Limb (tissue), 2 donors: ENCODE measurements around the gene INTS14.
"Not testable (repeated sequence)": the region's sequence is repeated elsewhere in the genome, so short reads cannot be mapped to it uniquely, and the experiment has no call there.

Experiments used
- DNase-seq, 2 donors: peaks; one replicate each; pipeline ENCODE4 v3.0.0-alpha.2; 2016; ENCODE audit errors: extremely low spot score in 2 of 2

Gene INTS14

DNA sequence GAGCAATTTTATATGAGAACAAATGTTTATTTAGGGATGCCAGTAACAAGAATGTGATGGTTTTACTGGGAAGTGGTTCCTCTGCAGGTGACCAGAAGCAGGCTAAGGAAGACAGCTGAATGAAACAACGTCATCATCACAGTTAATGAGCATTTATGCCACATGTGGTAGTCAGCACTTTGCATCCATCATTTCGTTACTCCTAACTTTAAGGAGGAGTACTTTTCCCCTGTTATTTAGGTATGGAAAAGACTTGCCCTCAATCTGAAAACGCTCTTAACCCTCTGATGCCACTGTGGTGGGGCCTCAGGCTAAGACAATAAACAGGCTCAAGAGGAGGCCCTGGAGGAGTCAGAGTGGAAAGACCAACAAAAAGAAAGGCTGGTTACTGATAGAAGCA is 31.2 kb downstream of the INTS14 start:
- DNase-seq: no peak

DNA sequence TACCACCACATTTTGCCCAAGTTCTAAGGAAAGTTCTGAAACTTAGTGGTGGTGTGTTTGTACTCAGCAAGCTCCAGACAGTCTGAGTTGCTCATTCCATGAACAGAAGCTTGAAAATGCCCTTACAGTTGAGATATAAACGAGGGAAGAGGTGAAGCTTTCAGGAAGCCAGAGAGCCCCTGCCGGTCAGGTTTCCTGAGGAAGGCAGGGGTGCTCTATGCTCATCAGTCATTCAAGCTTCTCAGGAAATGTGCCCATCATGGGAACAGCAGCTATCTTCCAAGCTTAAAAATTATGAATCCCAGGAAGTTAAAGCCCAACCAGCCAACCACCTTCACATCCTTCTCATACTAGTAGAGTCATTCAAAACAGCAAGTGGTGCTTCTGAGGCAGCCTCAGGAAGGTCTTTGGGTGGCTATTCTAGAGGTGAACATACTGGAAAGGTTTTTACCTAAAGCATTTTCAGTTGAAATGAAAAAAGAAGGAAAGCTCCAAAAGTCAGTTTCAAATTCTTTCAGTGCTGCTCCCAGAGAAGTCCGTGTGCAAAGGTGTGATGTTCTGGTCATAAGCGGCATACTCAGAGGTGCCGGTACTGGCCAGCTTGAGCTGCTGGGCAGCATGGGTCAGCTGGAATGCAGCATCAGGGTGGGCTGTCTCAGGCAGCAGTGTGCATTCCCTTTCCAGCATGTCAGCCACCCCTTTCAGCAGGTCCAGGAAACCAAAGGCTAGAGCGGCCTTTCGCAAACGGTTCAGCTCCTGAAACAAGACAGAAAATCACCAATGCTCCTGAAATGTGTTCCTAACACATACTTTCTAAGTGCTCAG is 31.8 kb downstream of the INTS14 start:
- DNase-seq: no peak

DNA sequence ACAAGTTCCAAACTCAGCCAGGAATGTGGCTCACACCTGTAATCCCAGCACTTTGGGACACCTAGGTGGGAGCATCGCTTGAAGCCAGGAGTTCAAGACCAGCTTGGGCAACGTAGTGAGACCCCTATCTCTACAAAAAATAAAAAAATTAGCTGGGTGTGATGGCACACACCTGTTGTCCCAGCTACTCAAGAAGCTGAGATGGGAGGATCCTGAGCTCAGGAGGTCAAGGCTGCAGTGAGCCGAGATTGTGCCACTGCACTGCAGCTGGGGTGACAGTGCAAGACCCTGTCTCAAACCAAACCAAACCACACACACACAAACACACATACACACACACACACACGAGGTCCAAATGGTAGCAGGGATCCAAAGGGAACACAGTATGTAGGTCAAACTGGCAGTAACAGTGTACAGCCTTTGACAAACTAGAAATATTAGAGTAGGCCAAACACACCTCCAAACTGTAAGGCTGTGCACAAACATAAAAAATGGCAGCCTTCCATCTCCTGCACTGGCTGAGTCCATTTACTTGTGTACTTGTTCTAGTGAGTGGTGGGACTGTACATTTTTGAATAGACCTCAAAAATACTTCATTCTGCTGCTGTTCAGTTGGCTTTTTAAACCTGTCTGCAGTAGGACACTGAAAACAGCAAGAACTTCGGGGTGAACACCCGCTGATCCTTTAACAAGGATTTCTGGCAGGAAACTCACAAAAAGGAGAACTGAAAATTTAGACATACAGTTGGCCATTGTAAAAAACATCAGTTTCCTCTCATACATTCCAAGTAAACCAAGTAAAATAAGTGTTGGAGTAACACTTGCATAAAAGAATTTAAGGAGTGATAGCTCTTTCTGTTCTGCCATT is 33.6 kb downstream of the INTS14 start:
- DNase-seq: no peak

GRCh38 chr15:65576664-65577063 is 34.3 kb downstream of the INTS14 start:
- DNase-seq: no peak

GRCh38 chr15:65571971-65572370 is 39.0 kb downstream of the INTS14 start:
- DNase-seq: no peak

DNA sequence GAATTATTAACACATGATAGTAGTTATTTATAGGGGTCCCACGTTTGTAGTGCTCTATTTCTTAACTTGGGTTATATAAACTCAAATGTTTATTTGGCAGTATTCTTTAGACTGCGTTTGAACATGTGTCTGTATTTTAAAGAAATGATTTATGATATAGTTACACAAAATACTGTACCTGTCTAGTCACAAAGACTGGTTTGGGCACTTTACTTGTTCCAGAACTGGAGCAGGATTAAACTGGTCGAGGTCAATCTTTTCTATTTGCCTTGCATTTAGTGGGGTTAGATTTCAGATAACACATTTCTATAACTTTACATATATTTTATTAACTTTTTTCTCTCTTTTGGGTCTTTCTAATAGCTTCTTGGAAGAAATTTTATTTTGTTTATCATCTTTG is 41.2 kb downstream of the INTS14 start:
- no peak for DNase-seq

- DNase-seq: no peak
Observed at GRCh38 chr15:65561934-65562333, 49.0 kb downstream of the INTS14 start.

GRCh38 chr15:65559941-65560340 is 51.0 kb downstream of the INTS14 start:
- no peak for DNase-seq

- DNase-seq: no peak
Observed at GRCh38 chr15:65558997-65559760, 51.8 kb downstream of the INTS14 start.

- DNase-seq: no peak
Observed at GRCh38 chr15:65558336-65558735, 52.6 kb downstream of the INTS14 start.

GRCh38 chr15:65556622-65557021 is 54.3 kb downstream of the INTS14 start:
- no peak for DNase-seq

DNA sequence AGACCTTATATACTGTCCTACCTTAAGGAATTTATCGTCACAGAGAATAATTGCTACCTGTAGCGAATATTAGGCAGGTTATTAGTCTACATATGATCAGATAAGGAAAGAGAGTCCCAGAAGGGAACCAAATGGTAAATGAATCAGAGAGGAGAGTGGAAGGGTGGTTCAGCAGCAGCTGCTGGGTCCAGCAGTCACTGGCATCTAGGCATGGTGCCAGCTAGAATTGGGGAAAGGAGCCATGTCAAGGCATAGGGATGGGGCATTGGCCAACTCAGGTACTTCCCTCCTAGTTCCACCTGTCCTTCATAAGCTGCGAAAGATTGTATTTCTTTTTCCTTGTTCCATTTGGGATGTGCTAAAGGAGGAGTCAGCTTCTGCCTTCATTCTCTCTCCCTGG is 57.2 kb downstream of the INTS14 start:
- no peak for DNase-seq

DNA sequence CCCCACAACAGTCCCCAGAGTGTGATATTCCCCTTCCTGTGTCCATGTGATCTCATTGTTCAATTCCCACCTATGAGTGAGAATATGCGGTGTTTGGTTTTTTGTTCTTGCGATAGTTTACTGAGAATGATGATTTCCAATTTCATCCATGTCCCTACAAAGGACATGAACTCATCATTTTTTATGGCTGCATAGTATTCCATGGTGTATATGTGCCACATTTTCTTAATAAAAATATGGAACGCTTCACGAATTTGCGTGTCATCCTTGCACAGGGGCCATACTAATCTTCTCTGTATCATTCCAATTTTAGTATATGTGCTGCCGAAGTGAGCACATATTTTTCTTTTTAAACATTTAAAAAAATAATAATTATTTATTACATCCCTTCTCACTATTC is 58.1 kb downstream of the INTS14 start:
- not testable (repeated sequence) for DNase-seq

DNA sequence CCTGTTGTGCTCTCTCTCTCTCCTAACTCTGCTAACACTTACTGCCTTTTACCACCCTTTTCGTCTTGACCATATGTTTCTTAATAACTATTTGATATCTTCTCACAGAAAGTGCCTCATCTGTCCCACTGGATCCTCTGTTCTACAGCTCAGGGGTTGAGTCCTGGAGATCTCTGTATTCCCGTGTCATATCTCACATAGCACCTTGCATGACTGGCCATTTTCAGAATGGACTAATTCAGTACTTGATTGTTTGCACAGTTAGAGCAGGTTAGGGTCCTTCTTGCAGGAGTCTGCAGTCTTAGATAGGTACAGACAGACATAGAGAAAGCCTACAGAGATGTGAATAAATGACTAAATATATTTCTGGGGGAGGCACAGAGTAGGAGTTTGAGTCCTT is 59.7 kb downstream of the INTS14 start:
- no peak for DNase-seq

GRCh38 chr15:65550681-65551098 is 60.2 kb downstream of the INTS14 start:
- no peak for DNase-seq

- not testable (repeated sequence) for DNase-seq
Observed at GRCh38 chr15:65549288-65549687, 61.6 kb downstream of the INTS14 start.

- DNase-seq: no peak
Observed at GRCh38 chr15:65547841-65548240, 63.1 kb downstream of the INTS14 start.

- DNase-seq: no peak
Observed at GRCh38 chr15:65541231-65541820, 69.6 kb downstream of the INTS14 start.

- no peak for DNase-seq
Observed at GRCh38 chr15:65540314-65540713, 70.6 kb downstream of the INTS14 start.

- DNase-seq: no peak
Observed at GRCh38 chr15:65535192-65535591, 75.7 kb downstream of the INTS14 start.

DNA sequence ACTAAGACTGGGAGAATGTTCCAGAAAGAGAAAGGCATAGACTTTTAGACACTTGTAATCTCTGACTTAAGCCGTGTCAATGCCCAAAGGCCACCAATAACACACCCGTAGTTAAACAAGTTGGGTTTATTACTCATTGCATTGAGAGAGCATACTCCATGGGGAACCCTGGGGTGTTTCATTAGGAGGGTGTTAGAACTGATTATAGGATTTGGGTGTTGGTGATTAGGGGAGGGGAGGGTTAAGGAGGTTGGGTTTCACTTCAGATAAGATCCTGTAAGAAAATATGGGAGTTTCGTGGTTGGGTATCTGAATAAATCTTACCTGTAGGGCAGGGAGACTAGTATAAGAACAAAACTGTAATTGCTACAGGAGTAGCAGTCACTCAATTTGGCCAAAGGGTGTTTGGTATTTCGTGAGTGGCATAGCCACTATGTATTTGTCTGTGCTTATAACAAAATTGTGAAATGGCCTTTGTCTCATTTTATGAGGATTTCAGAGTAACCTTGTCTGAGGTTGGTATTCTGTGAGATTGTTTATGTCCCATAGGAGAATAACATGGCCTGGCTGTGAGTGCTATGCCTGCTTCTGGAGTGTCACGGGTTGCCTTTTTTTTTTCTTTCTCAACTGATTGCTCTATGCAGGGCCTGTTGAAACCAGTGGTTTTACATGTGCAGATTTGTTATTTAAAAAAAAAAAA is 77.7 kb downstream of the INTS14 start:
- no peak for DNase-seq
